Measurements from ENCODE around the gene GMPR2. TPM values are rescaled to one million over a fixed set of nuclear protein-coding genes. Genes with fewer than 3 reads are reported as not detected.
A peak's percentile ranks its signal among the peaks of the same experiment; 100 is the strongest.

GMPR2 gene
- total and polyA plus RNA-seq, 2 of the 13 experiments (the other 11 are each of a cell fraction or from before 2014, with no cell fraction given): 210 to 273 TPM

- TF ChIP-seq SP1 (IDR thresholded peaks at IDR 0.05) (no peak), SP1 (CRISPR knock-in tag; IDR thresholded peaks at IDR 0.05) (no peak), ZC3H4 (CRISPR knock-in tag; IDR thresholded peaks at IDR 0.05; ENCODE audit: borderline replicate concordance) (peak; percentile 52; the same call in 1 of the 2 replicates), ZBTB2 (CRISPR knock-in tag; IDR thresholded peaks at IDR 0.05; ENCODE audit: low read depth) (no peak), ATRX (CRISPR knock-in tag; IDR thresholded peaks at IDR 0.05; ENCODE audit: borderline replicate concordance) (0 out of 2 replicates have a peak, but pooled peaks have one; percentile 84), EP300 (IDR thresholded peaks at IDR 0.05; ENCODE audit: low read depth in 2 of 2, low read length in 2 of 2) (no peak), EP300 (CRISPR knock-in tag; IDR thresholded peaks at IDR 0.05; ENCODE audit: borderline replicate concordance) (peak; percentile 38), ZNF747 (CRISPR knock-in tag; IDR thresholded peaks at IDR 0.05; ENCODE audit: borderline replicate concordance) (peak; percentile 70), CENPX (CRISPR knock-in tag; IDR thresholded peaks at IDR 0.05) (no peak), WIZ (CRISPR knock-in tag; IDR thresholded peaks at IDR 0.05) (peak; percentile 16; the same call in 1 of the 2 replicates), ZNF234 (CRISPR knock-in tag; conservative IDR thresholded peaks at IDR 0.05) (no peak), ZNF672 (CRISPR knock-in tag; IDR thresholded peaks at IDR 0.05) (no peak), ZNF781 (CRISPR knock-in tag; IDR thresholded peaks at IDR 0.05; ENCODE audit: borderline replicate concordance, not compliant biosample characterization) (peak; percentile 14), MIXL1 (CRISPR knock-in tag; IDR thresholded peaks at IDR 0.05) (0 out of 2 replicates have a peak, but pooled peaks have one; percentile 9), SNAI1 (CRISPR knock-in tag; IDR thresholded peaks at IDR 0.05; ENCODE audit: borderline replicate concordance) (0 out of 2 replicates have a peak, but pooled peaks have one; percentile 38), ZNF629 (CRISPR knock-in tag; conservative IDR thresholded peaks at IDR 0.05) (0 out of 2 replicates have a peak, but pooled peaks have one; percentile 0), SUZ12 (IDR thresholded peaks at IDR 0.05; ENCODE audit: low read depth, low read length) (0 out of 2 replicates have a peak, but pooled peaks have one; percentile 4), NFKBIZ (CRISPR knock-in tag; IDR thresholded peaks at IDR 0.05) (0 out of 2 replicates have a peak, but pooled peaks have one; percentile 3), AFF4 (CRISPR knock-in tag; IDR thresholded peaks at IDR 0.05) (peak; percentile 30; the same call in 1 of the 2 replicates), MAFK (conservative IDR thresholded peaks at IDR 0.05 in 1 of 2, IDR thresholded peaks at IDR 0.05 in 1 of 2; ENCODE audit: low read length in 2 of 2) (peak in 1 of 2 experiments; percentile 47; a peak in 1 of 4 replicates), ZNF788 (CRISPR knock-in tag; IDR thresholded peaks at IDR 0.05; ENCODE audit: borderline replicate concordance) (0 out of 2 replicates have a peak, but pooled peaks have one; percentile 59), KLF16 (CRISPR knock-in tag; IDR thresholded peaks at IDR 0.05) (no peak), MTERF4 (CRISPR knock-in tag; IDR thresholded peaks at IDR 0.05) (0 out of 2 replicates have a peak, but pooled peaks have one; percentile 13), JUN (CRISPR knock-in tag; IDR thresholded peaks at IDR 0.05) (no peak)
Measured at GRCh38 chr14:24213866-24214662, 18.7 kb upstream of the GMPR2 start (continued).
